DND-41 (cell line): ENCODE measurements around the gene ACOXL.

Experiments used
- ATAC-seq: fragments of 200-7000 bp; cut with Tn5 transposase; 3 replicates; pipeline ENCODE4 v1.9.1; 2021; ENCODE audit warnings: low read depth; ENCODE audit not compliant: insufficient read depth
- DNase-seq: peaks from one replicate; pipeline ENCODE4 v3.0.0-alpha.2; 2020
- H2AFZ ChIP-seq: 2 replicates; pipeline ENCODE4 v1.6.0; 2012; ENCODE audit warnings: low read depth, low read length
- H3K27ac ChIP-seq: 2 replicates; pipeline ENCODE4 v1.5.1; 2012; ENCODE audit warnings: low read length, inconsistent platforms
- H3K27me3 ChIP-seq: fragments of 200-600 bp; sonication (generic); 2 replicates; pipeline ENCODE4 v1.6.0; 2012; ENCODE audit warnings: low read length, mild to moderate bottlenecking, inconsistent platforms; ENCODE audit not compliant: insufficient read depth, poor library complexity
- H3K36me3 ChIP-seq: 2 replicates; pipeline ENCODE4 v1.5.1; 2012; ENCODE audit warnings: low read length, inconsistent platforms; ENCODE audit not compliant: insufficient read depth
- H3K4me1 ChIP-seq: 2 replicates; pipeline ENCODE4 v1.5.1; 2012; ENCODE audit warnings: mild to moderate bottlenecking, low read length; ENCODE audit not compliant: insufficient read depth
- H3K4me2 ChIP-seq: 2 replicates; pipeline ENCODE4 v1.6.0; 2012; ENCODE audit warnings: mild to moderate bottlenecking, moderate library complexity, low read length, inconsistent platforms; ENCODE audit not compliant: insufficient read depth
- H3K4me3 ChIP-seq, 2 experiments: fragments of 200-600 bp in 1 of 2; shearing (Covaris generic) in 1 of 2; 2 replicates each; pipeline ENCODE4 v1.5.1; 2012 to 2016; ENCODE audit warnings: inconsistent platforms in 2 of 2, low read length in 2 of 2, mild to moderate bottlenecking in 2 of 2, low read depth in 1 of 2, moderate library complexity in 1 of 2
- H3K79me2 ChIP-seq: 2 replicates; pipeline ENCODE4 v1.6.0; 2012; ENCODE audit warnings: low read length, inconsistent platforms; ENCODE audit not compliant: insufficient read depth
- H3K9ac ChIP-seq: 2 replicates; pipeline ENCODE4 v1.6.0; 2012; ENCODE audit warnings: low read depth, mild to moderate bottlenecking, inconsistent platforms, low read length, moderate library complexity
- H3K9me3 ChIP-seq: 2 replicates; pipeline ENCODE4 v1.5.1; 2012; ENCODE audit warnings: low read length, moderate library complexity, mild to moderate bottlenecking, inconsistent platforms; ENCODE audit not compliant: insufficient read depth, severe bottlenecking
- H4K20me1 ChIP-seq: 2 replicates; pipeline ENCODE4 v1.6.0; 2012; ENCODE audit warnings: low read length; ENCODE audit not compliant: insufficient read depth
- CTCF ChIP-seq: IDR thresholded peaks from 2 replicates; pipeline ENCODE4 v1.5.1; 2012; ENCODE audit warnings: borderline replicate concordance, low read length, moderate library complexity, mild to moderate bottlenecking; ENCODE audit not compliant: poor library complexity, severe bottlenecking; ENCODE audit errors: extremely low read depth
- EZH2 ChIP-seq: IDR thresholded peaks from 3 replicates; pipeline ENCODE4 v1.6.1; 2012; ENCODE audit warnings: borderline replicate concordance, low read depth, mild to moderate bottlenecking, moderate library complexity, low read length, inconsistent platforms; ENCODE audit not compliant: severe bottlenecking

Gene ACOXL

GRCh38 chr2:110919738-110920137, 187.4 kb downstream of the ACOXL start:
- no peaks in the 10 kb centered on the region for H3K27me3 ChIP-seq
- no peak overlapping the region for H3K27ac ChIP-seq
- H3K4me3 ChIP-seq, result no peak overlapping the region
- DNase-seq (no peak), ATAC-seq (no peak)
- H4K20me1 ChIP-seq, result no peaks in the 10 kb centered on the region
- H3K36me3 ChIP-seq, result no peaks in the 10 kb centered on the region
- no peaks in the 10 kb centered on the region for H3K79me2 ChIP-seq
- no peak for TF ChIP-seq CTCF
- no peak for TF ChIP-seq EZH2
- no peaks in the 10 kb centered on the region for H3K9me3 ChIP-seq
- no peak overlapping the region for H3K4me2 ChIP-seq
- H2AFZ ChIP-seq, result no peak overlapping the region
- H3K4me1 ChIP-seq, result no peaks in the 10 kb centered on the region
- no peak overlapping the region for H3K9ac ChIP-seq

- H4K20me1 ChIP-seq, result no peaks in the 10 kb centered on the region
- H3K36me3 ChIP-seq, result no peaks in the 10 kb centered on the region
- TF ChIP-seq EZH2, result no peak
- TF ChIP-seq CTCF, result no peak
- no peak overlapping the region for H3K4me3 ChIP-seq
- H3K27ac ChIP-seq, result no peak overlapping the region
- no peaks in the 10 kb centered on the region for H3K27me3 ChIP-seq
- ATAC-seq (no peak), DNase-seq (no peak)
- H3K4me1 ChIP-seq, result no peaks in the 10 kb centered on the region
- H2AFZ ChIP-seq, result no peak overlapping the region
- H3K79me2 ChIP-seq, result no peaks in the 10 kb centered on the region
- no peak overlapping the region for H3K4me2 ChIP-seq
- H3K9me3 ChIP-seq, result peaks cover 27% of the 10 kb centered on the region
- no peak overlapping the region for H3K9ac ChIP-seq
Observed at GRCh38 chr2:110925479-110925878, 193.1 kb downstream of the ACOXL start.

GRCh38 chr2:110927526-110927925, 195.2 kb downstream of the ACOXL start:
- no peak for TF ChIP-seq EZH2
- no peak for TF ChIP-seq CTCF
- H3K4me1 ChIP-seq, result no peaks in the 10 kb centered on the region
- H3K9ac ChIP-seq, result no peak overlapping the region
- H3K9me3 ChIP-seq, result peaks cover 30% of the 10 kb centered on the region
- no peaks in the 10 kb centered on the region for H3K36me3 ChIP-seq
- H4K20me1 ChIP-seq, result no peaks in the 10 kb centered on the region
- H3K79me2 ChIP-seq, result no peaks in the 10 kb centered on the region
- H3K27me3 ChIP-seq, result no peaks in the 10 kb centered on the region
- no peak overlapping the region for H3K4me2 ChIP-seq
- ATAC-seq (no peak), DNase-seq (no peak)
- H3K27ac ChIP-seq, result no peak overlapping the region
- no peak overlapping the region for H2AFZ ChIP-seq
- no peak overlapping the region for H3K4me3 ChIP-seq

- H3K36me3 ChIP-seq, result no peaks in the 10 kb centered on the region
- H3K4me2 ChIP-seq, result no peak overlapping the region
- H3K27me3 ChIP-seq, result no peaks in the 10 kb centered on the region
- TF ChIP-seq EZH2 (no peak), CTCF (no peak)
- no peaks in the 10 kb centered on the region for H3K79me2 ChIP-seq
- no peaks in the 10 kb centered on the region for H3K4me1 ChIP-seq
- H3K9ac ChIP-seq, result no peak overlapping the region
- no peak overlapping the region for H2AFZ ChIP-seq
- H3K27ac ChIP-seq, result no peak overlapping the region
- ATAC-seq (no peak), DNase-seq (no peak)
- no peaks in the 10 kb centered on the region for H4K20me1 ChIP-seq
- no peak overlapping the region for H3K4me3 ChIP-seq
- peaks cover 30% of the 10 kb centered on the region for H3K9me3 ChIP-seq
Observed at GRCh38 chr2:110929528-110929927, 197.2 kb downstream of the ACOXL start.
